ENCODE measurements around the gene WDR75.
A peak's percentile ranks its signal among the peaks of the same experiment; 100 is the strongest.

Gene WDR75

GRCh38 chr2:189501487-189501886, 60.2 kb downstream of the WDR75 start:
- no peak for DNase-seq

- DNase-seq: no peak
These were observed 61.4 kb downstream of the WDR75 start for GRCh38 chr2:189502714-189503113.

GRCh38 chr2:189504238-189504637, 63.0 kb downstream of the WDR75 start:
- peak; percentile 78 for DNase-seq

GRCh38 chr2:189505492-189505891, 64.2 kb downstream of the WDR75 start:
- DNase-seq: no peak

- no peak for DNase-seq
These were observed 65.3 kb downstream of the WDR75 start for GRCh38 chr2:189506514-189506976.

- DNase-seq: no peak
These were observed 70.1 kb downstream of the WDR75 start for GRCh38 chr2:189511210-189511959.

- no peak for DNase-seq
These were observed 70.7 kb downstream of the WDR75 start for GRCh38 chr2:189511960-189512319.

GRCh38 chr2:189512879-189513278, 71.6 kb downstream of the WDR75 start:
- DNase-seq: no peak

- DNase-seq: no peak
These were observed 72.8 kb downstream of the WDR75 start for GRCh38 chr2:189514104-189514503.

- no peak for DNase-seq
These were observed 74.0 kb downstream of the WDR75 start for GRCh38 chr2:189515264-189515663.

GRCh38 chr2:189516546-189516945, 75.3 kb downstream of the WDR75 start:
- no peak for DNase-seq

GRCh38 chr2:189517847-189518535, 76.7 kb downstream of the WDR75 start:
- DNase-seq: no peak

GRCh38 chr2:189519631-189520387, 78.5 kb downstream of the WDR75 start:
- DNase-seq: no peak

GRCh38 chr2:189521699-189522434, 80.6 kb downstream of the WDR75 start:
- DNase-seq: no peak

GRCh38 chr2:189522435-189523151, 81.3 kb downstream of the WDR75 start:
- DNase-seq: no peak

GRCh38 chr2:189524746-189525145, 83.5 kb downstream of the WDR75 start:
- DNase-seq: no peak

All from NCI-H524 treated with DMSO at 0.1 percent for 48 hours (cell line).